Measurements from ENCODE around the gene GRM7. TPM values are rescaled to one million over a fixed set of nuclear protein-coding genes. Genes with fewer than 3 reads are reported as not detected.

The GRM7 gene
- total RNA-seq, 1 experiment from 2014 or later, result not detected

- Histone ChIP-seq H3K79me2 (ENCODE audit: insufficient read depth, low read length) (no peaks in the 10 kb centered on the region), H3K27me3 (ENCODE audit: insufficient read depth, low read length) (no peaks in the 10 kb centered on the region), H3K9ac (ENCODE audit: low read length) (no peak overlapping the region), H3K4me1 (ENCODE audit: control insufficient read depth in 1 of 2, insufficient read depth in 2 of 2, low read length in 2 of 2) (peaks cover 2 to 13% of the 10 kb centered on the region in 2 experiments), H3K4me3 (replicated peaks in 1 of 2; ENCODE audit: low read depth in 1 of 2, low read length in 2 of 2) (no peak overlapping the region), H3K9me2 (ENCODE audit: insufficient read depth) (no peaks in the 10 kb centered on the region), H3K36me3 (ENCODE audit: control insufficient read depth in 1 of 2, insufficient read depth in 2 of 2, low read length in 2 of 2) (no peaks in the 10 kb centered on the region), H3K27ac (ENCODE audit: low read depth, low read length) (no peak overlapping the region), H4K20me1 (ENCODE audit: insufficient read depth) (no peaks in the 10 kb centered on the region), H3K4me2 (ENCODE audit: low read length) (no peak overlapping the region), H3K9me3 (ENCODE audit: control insufficient read depth in 1 of 2, insufficient read depth in 1 of 2, low read depth in 1 of 2, low read length in 2 of 2) (no peaks in the 10 kb centered on the region), H2AFZ (ENCODE audit: low read depth, low read length, poor library complexity, severe bottlenecking) (no peak overlapping the region)
- ChIA-PET RAD21 (ENCODE audit: low non-redundant PET in 1 of 2, low total read pairs in 2 of 2, uncharacterized antibody in 2 of 2, unreplicated experiment in 2 of 2) (no interaction called here), CTCF (no interaction called here), POLR2A (no interaction called here)
- no peak for TF ChIP-seq RAD21 (IDR thresholded peaks at IDR 0.05; ENCODE audit: low read depth)
- no peak for TF ChIP-seq SP1 (IDR thresholded peaks at IDR 0.05; ENCODE audit: low read depth)
- TF ChIP-seq, protein P1, sequence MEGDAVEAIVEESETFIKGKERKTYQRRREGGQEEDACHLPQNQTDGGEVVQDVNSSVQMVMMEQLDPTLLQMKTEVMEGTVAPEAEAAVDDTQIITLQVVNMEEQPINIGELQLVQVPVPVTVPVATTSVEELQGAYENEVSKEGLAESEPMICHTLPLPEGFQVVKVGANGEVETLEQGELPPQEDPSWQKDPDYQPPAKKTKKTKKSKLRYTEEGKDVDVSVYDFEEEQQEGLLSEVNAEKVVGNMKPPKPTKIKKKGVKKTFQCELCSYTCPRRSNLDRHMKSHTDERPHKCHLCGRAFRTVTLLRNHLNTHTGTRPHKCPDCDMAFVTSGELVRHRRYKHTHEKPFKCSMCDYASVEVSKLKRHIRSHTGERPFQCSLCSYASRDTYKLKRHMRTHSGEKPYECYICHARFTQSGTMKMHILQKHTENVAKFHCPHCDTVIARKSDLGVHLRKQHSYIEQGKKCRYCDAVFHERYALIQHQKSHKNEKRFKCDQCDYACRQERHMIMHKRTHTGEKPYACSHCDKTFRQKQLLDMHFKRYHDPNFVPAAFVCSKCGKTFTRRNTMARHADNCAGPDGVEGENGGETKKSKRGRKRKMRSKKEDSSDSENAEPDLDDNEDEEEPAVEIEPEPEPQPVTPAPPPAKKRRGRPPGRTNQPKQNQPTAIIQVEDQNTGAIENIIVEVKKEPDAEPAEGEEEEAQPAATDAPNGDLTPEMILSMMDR (IDR thresholded peaks at IDR 0.05 in 2 of 3, conservative IDR thresholded peaks at IDR 0.05 in 1 of 3; ENCODE audit: borderline replicate concordance in 1 of 3, insufficient read depth in 1 of 3, low read depth in 2 of 3, low read length in 2 of 3), result no peak
- no peak for TF ChIP-seq EZH2phosphoT487 (IDR thresholded peaks at IDR 0.05; ENCODE audit: borderline replicate concordance)
- no peak for TF ChIP-seq EZH2 (IDR thresholded peaks at IDR 0.05)
- no peak for TF ChIP-seq ZFX (IDR thresholded peaks at IDR 0.05)
- TF ChIP-seq CBX3 (IDR thresholded peaks at IDR 0.05; ENCODE audit: low read depth), result no peak
- TF ChIP-seq ELF1 (IDR thresholded peaks at IDR 0.05; ENCODE audit: borderline replicate concordance, low read depth), result no peak
- no peak for TF ChIP-seq CEBPB (IDR thresholded peaks at IDR 0.05; ENCODE audit: low read depth)
- no peak for TF ChIP-seq FOSL1 (IDR thresholded peaks at IDR 0.05; ENCODE audit: low read depth)
- no peak for TF ChIP-seq POLR2A (IDR thresholded peaks at IDR 0.05; ENCODE audit: borderline replicate concordance, extremely low read depth, insufficient read depth, insufficient read length)
- TF ChIP-seq TCF7L2 (IDR thresholded peaks at IDR 0.05; ENCODE audit: borderline replicate concordance, extremely low read depth, insufficient read depth, insufficient read length), result no peak
- no peak for TF ChIP-seq POLR2AphosphoS5 (IDR thresholded peaks at IDR 0.05; ENCODE audit: low read depth, low read length)
- no peak for TF ChIP-seq YY1 (IDR thresholded peaks at IDR 0.05; ENCODE audit: extremely low read depth, insufficient replicate concordance, low read depth, low read length)
- TF ChIP-seq, protein P2, sequence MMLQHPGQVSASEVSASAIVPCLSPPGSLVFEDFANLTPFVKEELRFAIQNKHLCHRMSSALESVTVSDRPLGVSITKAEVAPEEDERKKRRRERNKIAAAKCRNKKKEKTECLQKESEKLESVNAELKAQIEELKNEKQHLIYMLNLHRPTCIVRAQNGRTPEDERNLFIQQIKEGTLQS (IDR thresholded peaks at IDR 0.05), result no peak
- no peak for TF ChIP-seq ZNF274 (IDR thresholded peaks at IDR 0.05; ENCODE audit: low read depth, low read length)
- TF ChIP-seq ZBTB33 (IDR thresholded peaks at IDR 0.05; ENCODE audit: extremely low read depth, insufficient replicate concordance, low read length), result no peak
- TF ChIP-seq MAX (IDR thresholded peaks at IDR 0.05), result no peak
- no peak for TF ChIP-seq EGR1 (IDR thresholded peaks at IDR 0.05; ENCODE audit: low read depth)
- DNase-seq (ENCODE audit: low read depth, low spot score) (no peak), ATAC-seq (no peak)
- no TSS peak for BruUV-seq (replicated peaks)
- intact Hi-C loops (cut with micrococcal nuclease), result no loop called here
Observed at GRCh38 chr3:7707187-7707586, 846.3 kb downstream of the GRM7 start.
